HepG2 (cell line): Measurements from ENCODE around the gene CAPRIN2. TPM values are rescaled to one million over a fixed set of nuclear protein-coding genes. Genes with fewer than 3 reads are reported as not detected.
A peak's percentile ranks its signal among the peaks of the same experiment; 100 is the strongest.

ENCODE experiments used
- ESRRA ChIP-seq: sonication (generic); formaldehyde crosslinking; IDR thresholded peaks from 2 replicates; pipeline ENCODE4 v1.5.1; 2020; ENCODE audit warnings: mild to moderate bottlenecking, low read depth, missing genetic modification reagents
- HHEX ChIP-seq: IDR thresholded peaks from 2 replicates; pipeline ENCODE4 v1.6.1; 2016; ENCODE audit warnings: control low read depth
- MATR3 ChIP-seq: sonication (generic); formaldehyde crosslinking; IDR thresholded peaks from 2 replicates; pipeline ENCODE4 v1.4.0; 2020; ENCODE audit warnings: missing genetic modification reagents
- SRSF9 ChIP-seq: fragments of 200-400 bp; formaldehyde crosslinking; IDR thresholded peaks from 2 replicates; pipeline ENCODE4 v1.6.1; 2018; ENCODE audit warnings: borderline replicate concordance, mild to moderate bottlenecking, low read depth, low read length; ENCODE audit not compliant: insufficient read depth, poor library complexity, severe bottlenecking
- TAF1 ChIP-seq: sonication (generic); formaldehyde crosslinking; IDR thresholded peaks from 2 replicates; pipeline ENCODE4 v1.4.0; 2020; ENCODE audit warnings: missing genetic modification reagents
- YY1 ChIP-seq: IDR thresholded peaks from 2 replicates; pipeline ENCODE4 v1.6.1; 2011; ENCODE audit warnings: low read length, low read depth, moderate library complexity, mild to moderate bottlenecking; ENCODE audit not compliant: insufficient read depth, insufficient replicate concordance
- ZNF101 ChIP-seq: sonication (generic); formaldehyde crosslinking; IDR thresholded peaks from 2 replicates; pipeline ENCODE4 v1.4.0; 2020; ENCODE audit warnings: mild to moderate bottlenecking, low read depth, missing genetic modification reagents, borderline replicate concordance
- ZNF232 ChIP-seq: sonication (generic); formaldehyde crosslinking; IDR thresholded peaks from 2 replicates; pipeline ENCODE4 v1.4.0; 2020; ENCODE audit warnings: missing genetic modification reagents, borderline replicate concordance
- ZNF337 ChIP-seq: sonication (generic); formaldehyde crosslinking; IDR thresholded peaks from 2 replicates; pipeline ENCODE4 v1.5.1; 2020; ENCODE audit warnings: missing genetic modification reagents, low read depth, mild to moderate bottlenecking, borderline replicate concordance
- ZNF562 ChIP-seq: sonication (generic); formaldehyde crosslinking; IDR thresholded peaks from 2 replicates; pipeline ENCODE4 v1.8.0; 2022; ENCODE audit warnings: missing genetic modification reagents, borderline replicate concordance
- ZNF672 ChIP-seq: sonication (generic); formaldehyde crosslinking; IDR thresholded peaks from 2 replicates; pipeline ENCODE4 v1.8.1; 2022; ENCODE audit warnings: missing genetic modification reagents
- ZNF891 ChIP-seq: sonication (generic); formaldehyde crosslinking; IDR thresholded peaks from 2 replicates; pipeline ENCODE4 v1.5.0; 2020; ENCODE audit warnings: mild to moderate bottlenecking, missing genetic modification reagents
- polyA plus RNA-seq, 8 experiments: library from polyadenylated mRNA; depleted of rRNA in 3 of 8; stranded (reverse) in 7 of 8; unstranded in 1 of 8; fragments of >200 nt; fragmentation: Illumina TruSeq in 4 of 8; extraction: Trizol in 4 of 8; gene quantifications; 2 replicates each; pipeline versions ENCODE4 v1.2.1 to v1.2.3, GENCODE V29; 2011 to 2016; ENCODE audit warnings: low read depth in 4 of 8, missing spikeins in 1 of 8, mixed read lengths in 1 of 8; ENCODE audit not compliant: insufficient read depth in 1 of 8
- total RNA-seq, 5 experiments: library from RNA; depleted of rRNA; stranded (reverse); fragments of >200 nt; fragmentation: Illumina TruSeq; extraction: Trizol; gene quantifications; 2 replicates each; pipeline ENCODE4 v1.2.3, GENCODE V29; 2016; ENCODE audit warnings: low read depth in 1 of 5
- TF ChIP-seq, protein P1 (sequence below): sonication (generic); formaldehyde crosslinking; IDR thresholded peaks from 2 replicates; pipeline ENCODE4 v1.8.1; 2022; ENCODE audit warnings: low read depth, mild to moderate bottlenecking, missing genetic modification reagents
- TF ChIP-seq, protein P2 (sequence below): sonication (generic); formaldehyde crosslinking; IDR thresholded peaks from 2 replicates; pipeline ENCODE4 v1.4.0; 2020; ENCODE audit warnings: low read depth, mild to moderate bottlenecking, missing genetic modification reagents
- TF ChIP-seq, protein P3 (sequence below): sonication (generic); formaldehyde crosslinking; IDR thresholded peaks from 2 replicates; pipeline ENCODE4 v1.4.0; 2020; ENCODE audit warnings: missing genetic modification reagents, mild to moderate bottlenecking, borderline replicate concordance
- TF ChIP-seq, protein P4 (sequence below): sonication (generic); formaldehyde crosslinking; IDR thresholded peaks from 2 replicates; pipeline ENCODE4 v1.4.0; 2020; ENCODE audit warnings: missing genetic modification reagents, borderline replicate concordance
- TF ChIP-seq, protein P5 (sequence below): IDR thresholded peaks from 2 replicates; pipeline ENCODE4 v1.6.1; 2016; ENCODE audit warnings: missing genetic modification reagents, missing compliant biosample characterization

Gene CAPRIN2
- total and polyA plus RNA-seq, 2 of the 13 experiments (the other 11 are each of a cell fraction or from before 2014, with no cell fraction given) = 21.7 to 30.6 TPM

DNA sequence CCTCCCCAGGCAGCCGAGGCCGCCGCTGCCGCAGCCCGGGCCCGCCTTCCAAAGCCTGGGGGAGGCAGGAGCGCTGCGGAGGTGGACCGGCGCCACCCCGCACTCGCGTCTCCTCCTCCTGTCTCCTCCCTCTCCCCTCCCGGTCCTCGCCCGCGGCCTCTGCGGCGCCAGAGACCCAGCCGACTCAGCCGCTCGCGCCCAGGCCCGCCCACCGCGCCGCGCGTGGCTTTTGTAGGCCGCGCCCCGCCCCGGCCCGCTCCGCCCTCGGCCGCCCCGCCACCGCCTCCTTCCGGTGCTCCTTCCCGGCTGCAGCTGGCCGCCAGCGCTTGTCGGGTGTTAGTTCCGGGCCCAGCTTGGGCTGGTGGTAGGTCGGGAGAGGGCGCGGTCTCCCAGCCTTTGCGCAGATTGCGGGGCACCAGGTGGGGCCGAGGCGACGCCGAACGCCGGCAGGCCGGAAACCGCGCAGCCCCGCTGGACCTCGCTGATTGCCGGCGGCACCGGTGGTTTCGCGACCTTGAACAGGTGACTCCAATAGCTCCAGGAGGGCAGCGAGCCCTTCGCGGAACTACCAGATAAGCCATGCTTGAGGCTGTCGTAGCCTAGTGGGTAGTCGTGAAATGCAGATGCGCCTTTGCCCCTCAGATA, at the start of gene CAPRIN2 (continued):
- TF ChIP-seq YY1 = peak; percentile 62
- TF ChIP-seq ZNF672 = no peak
- TF ChIP-seq, protein P1, sequence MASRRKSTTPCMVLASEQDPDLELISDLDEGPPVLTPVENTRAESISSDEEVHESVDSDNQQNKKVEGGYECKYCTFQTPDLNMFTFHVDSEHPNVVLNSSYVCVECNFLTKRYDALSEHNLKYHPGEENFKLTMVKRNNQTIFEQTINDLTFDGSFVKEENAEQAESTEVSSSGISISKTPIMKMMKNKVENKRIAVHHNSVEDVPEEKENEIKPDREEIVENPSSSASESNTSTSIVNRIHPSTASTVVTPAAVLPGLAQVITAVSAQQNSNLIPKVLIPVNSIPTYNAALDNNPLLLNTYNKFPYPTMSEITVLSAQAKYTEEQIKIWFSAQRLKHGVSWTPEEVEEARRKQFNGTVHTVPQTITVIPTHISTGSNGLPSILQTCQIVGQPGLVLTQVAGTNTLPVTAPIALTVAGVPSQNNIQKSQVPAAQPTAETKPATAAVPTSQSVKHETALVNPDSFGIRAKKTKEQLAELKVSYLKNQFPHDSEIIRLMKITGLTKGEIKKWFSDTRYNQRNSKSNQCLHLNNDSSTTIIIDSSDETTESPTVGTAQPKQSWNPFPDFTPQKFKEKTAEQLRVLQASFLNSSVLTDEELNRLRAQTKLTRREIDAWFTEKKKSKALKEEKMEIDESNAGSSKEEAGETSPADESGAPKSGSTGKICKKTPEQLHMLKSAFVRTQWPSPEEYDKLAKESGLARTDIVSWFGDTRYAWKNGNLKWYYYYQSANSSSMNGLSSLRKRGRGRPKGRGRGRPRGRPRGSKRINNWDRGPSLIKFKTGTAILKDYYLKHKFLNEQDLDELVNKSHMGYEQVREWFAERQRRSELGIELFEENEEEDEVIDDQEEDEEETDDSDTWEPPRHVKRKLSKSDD (CRISPR knock-in tag) = peak; percentile 37; the same call in 1 of the 2 replicates
- TF ChIP-seq MATR3 (CRISPR knock-in tag) = no peak
- no peak for TF ChIP-seq ZNF562 (CRISPR knock-in tag)
- TF ChIP-seq, protein P2, sequence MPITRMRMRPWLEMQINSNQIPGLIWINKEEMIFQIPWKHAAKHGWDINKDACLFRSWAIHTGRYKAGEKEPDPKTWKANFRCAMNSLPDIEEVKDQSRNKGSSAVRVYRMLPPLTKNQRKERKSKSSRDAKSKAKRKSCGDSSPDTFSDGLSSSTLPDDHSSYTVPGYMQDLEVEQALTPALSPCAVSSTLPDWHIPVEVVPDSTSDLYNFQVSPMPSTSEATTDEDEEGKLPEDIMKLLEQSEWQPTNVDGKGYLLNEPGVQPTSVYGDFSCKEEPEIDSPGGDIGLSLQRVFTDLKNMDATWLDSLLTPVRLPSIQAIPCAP (CRISPR knock-in tag) = no peak
- no peak for TF ChIP-seq ZNF232 (CRISPR knock-in tag)
- TF ChIP-seq SRSF9 = no peak
- TF ChIP-seq, protein P3, sequence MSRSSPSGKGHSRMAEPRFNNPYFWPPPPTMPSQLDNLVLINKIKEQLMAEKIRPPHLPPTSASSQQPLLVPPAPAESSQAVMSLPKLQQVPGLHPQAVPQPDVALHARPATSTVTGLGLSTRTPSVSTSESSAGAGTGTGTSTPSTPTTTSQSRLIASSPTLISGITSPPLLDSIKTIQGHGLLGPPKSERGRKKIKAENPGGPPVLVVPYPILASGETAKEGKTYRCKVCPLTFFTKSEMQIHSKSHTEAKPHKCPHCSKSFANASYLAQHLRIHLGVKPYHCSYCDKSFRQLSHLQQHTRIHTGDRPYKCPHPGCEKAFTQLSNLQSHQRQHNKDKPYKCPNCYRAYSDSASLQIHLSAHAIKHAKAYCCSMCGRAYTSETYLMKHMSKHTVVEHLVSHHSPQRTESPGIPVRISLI (CRISPR knock-in tag) = peak; percentile 34; the same call in 1 of the 2 replicates
- TF ChIP-seq TAF1 = peak; percentile 79
- no peak for TF ChIP-seq ZNF101 (CRISPR knock-in tag)
- no peak for TF ChIP-seq ZNF337 (CRISPR knock-in tag)
- no peak; the same call in 1 of the 2 replicates for TF ChIP-seq ZNF891 (CRISPR knock-in tag)
- TF ChIP-seq ESRRA (CRISPR knock-in tag) = peak; percentile 77; the same call in 1 of the 2 replicates
- TF ChIP-seq, protein P4, sequence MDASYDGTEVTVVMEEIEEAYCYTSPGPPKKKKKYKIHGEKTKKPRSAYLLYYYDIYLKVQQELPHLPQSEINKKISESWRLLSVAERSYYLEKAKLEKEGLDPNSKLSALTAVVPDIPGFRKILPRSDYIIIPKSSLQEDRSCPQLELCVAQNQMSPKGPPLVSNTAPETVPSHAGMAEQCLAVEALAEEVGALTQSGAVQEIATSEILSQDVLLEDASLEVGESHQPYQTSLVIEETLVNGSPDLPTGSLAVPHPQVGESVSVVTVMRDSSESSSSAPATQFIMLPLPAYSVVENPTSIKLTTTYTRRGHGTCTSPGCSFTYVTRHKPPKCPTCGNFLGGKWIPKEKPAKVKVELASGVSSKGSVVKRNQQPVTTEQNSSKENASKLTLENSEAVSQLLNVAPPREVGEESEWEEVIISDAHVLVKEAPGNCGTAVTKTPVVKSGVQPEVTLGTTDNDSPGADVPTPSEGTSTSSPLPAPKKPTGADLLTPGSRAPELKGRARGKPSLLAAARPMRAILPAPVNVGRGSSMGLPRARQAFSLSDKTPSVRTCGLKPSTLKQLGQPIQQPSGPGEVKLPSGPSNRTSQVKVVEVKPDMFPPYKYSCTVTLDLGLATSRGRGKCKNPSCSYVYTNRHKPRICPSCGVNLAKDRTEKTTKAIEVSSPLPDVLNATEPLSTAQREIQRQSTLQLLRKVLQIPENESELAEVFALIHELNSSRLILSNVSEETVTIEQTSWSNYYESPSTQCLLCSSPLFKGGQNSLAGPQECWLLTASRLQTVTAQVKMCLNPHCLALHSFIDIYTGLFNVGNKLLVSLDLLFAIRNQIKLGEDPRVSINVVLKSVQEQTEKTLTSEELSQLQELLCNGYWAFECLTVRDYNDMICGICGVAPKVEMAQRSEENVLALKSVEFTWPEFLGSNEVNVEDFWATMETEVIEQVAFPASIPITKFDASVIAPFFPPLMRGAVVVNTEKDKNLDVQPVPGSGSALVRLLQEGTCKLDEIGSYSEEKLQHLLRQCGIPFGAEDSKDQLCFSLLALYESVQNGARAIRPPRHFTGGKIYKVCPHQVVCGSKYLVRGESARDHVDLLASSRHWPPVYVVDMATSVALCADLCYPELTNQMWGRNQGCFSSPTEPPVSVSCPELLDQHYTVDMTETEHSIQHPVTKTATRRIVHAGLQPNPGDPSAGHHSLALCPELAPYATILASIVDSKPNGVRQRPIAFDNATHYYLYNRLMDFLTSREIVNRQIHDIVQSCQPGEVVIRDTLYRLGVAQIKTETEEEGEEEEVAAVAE = no peak
- TF ChIP-seq, protein P5, sequence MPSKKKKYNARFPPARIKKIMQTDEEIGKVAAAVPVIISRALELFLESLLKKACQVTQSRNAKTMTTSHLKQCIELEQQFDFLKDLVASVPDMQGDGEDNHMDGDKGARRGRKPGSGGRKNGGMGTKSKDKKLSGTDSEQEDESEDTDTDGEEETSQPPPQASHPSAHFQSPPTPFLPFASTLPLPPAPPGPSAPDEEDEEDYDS = peak; percentile 77; the same call in 1 of the 2 replicates
- no peak for TF ChIP-seq HHEX (CRISPR knock-in tag)
